Stimulated activated CD4-positive, alpha-beta T cell treated with anti-CD3 and anti-CD28 coated beads, Interleukin-12 subunit alpha, Interleukin-12 subunit beta, amount 100 ng/mL, for 4 hours (primary cell): ENCODE measurements around the gene SLC35G6.

Experiments
- DNase-seq: peaks from one replicate; pipeline ENCODE4 v3.0.0-alpha.2; 2020

Gene SLC35G6

GRCh38 chr17:7508145-7508544 lies 26.9 kb downstream of the SLC35G6 start:
- DNase-seq: no peak

GRCh38 chr17:7508846-7509245 lies 27.6 kb downstream of the SLC35G6 start:
- no peak for DNase-seq

GRCh38 chr17:7509937-7510336 lies 28.7 kb downstream of the SLC35G6 start:
- no peak for DNase-seq

DNA sequence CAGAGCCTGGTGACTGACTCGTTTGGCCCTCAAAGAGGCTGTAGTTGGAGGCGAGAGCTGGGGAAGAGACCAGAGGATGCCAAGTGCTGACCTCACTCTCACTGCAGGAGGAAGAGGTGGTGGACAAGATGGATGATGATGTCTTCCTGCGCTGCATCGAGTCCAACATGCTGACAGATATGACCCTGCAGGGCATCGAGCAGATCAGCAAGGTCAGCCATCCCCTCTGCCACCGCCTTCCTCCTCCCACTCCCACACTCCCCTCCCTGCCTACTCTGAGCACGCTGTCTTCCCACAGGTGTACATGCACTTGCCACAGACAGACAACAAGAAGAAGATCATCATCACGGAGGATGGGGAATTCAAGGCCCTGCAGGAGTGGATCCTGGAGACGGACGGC lies 29.9 kb downstream of the SLC35G6 start:
- no peak for DNase-seq

DNA sequence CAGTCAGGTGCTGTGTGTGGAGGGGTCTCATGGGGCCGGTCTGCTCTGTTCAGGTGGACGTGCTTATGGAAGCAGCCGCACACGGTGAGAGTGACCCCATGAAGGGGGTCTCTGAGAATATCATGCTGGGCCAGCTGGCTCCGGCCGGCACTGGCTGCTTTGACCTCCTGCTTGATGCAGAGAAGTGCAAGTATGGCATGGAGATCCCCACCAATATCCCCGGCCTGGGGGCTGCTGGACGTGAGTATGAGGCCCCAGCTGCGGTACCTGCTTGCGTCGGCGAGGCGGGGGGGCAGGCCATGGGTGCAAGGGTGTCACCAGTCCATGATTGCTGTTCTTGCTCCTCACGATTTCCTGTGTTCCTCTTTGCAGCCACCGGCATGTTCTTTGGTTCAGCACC lies 30.9 kb downstream of the SLC35G6 start:
- no peak for DNase-seq

DNA sequence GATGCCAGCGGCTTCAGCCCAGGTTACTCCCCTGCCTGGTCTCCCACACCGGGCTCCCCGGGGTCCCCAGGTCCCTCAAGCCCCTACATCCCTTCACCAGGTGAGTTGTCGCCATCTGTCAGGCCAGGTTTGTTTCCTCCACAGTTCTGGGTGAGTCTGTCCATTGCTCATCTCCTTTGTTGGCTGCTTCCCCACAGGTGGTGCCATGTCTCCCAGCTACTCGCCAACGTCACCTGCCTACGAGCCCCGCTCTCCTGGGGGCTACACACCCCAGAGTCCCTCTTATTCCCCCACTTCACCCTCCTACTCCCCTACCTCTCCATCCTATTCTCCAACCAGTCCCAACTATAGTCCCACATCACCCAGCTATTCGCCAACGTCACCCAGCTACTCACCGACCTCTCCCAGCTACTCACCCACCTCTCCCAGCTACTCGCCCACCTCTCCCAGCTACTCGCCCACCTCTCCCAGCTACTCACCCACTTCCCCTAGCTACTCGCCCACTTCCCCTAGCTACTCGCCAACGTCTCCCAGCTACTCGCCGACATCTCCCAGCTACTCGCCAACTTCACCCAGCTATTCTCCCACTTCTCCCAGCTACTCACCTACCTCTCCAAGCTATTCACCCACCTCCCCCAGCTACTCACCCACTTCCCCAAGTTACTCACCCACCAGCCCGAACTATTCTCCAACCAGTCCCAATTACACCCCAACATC lies 31.7 kb downstream of the SLC35G6 start:
- DNase-seq: no peak

DNA sequence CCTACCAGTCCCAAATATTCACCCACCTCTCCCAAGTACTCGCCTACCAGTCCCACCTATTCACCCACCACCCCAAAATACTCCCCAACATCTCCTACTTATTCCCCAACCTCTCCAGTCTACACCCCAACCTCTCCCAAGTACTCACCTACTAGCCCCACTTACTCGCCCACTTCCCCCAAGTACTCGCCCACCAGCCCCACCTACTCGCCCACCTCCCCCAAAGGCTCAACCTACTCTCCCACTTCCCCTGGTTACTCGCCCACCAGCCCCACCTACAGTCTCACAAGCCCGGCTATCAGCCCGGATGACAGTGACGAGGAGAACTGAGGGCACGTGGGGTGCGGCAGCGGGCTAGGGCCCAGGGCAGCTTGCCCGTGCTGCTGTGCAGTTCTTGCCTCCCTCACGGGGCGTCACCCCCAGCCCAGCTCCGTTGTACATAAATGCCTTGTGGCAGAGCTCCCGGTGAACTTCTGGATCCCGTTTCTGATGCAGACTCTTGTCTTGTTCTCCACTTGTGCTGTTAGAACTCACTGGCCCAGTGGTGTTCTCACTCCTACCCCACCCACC lies 32.7 kb downstream of the SLC35G6 start:
- DNase-seq: no peak

GRCh38 chr17:7515911-7516610 lies 34.8 kb downstream of the SLC35G6 start:
- DNase-seq: no peak

DNA sequence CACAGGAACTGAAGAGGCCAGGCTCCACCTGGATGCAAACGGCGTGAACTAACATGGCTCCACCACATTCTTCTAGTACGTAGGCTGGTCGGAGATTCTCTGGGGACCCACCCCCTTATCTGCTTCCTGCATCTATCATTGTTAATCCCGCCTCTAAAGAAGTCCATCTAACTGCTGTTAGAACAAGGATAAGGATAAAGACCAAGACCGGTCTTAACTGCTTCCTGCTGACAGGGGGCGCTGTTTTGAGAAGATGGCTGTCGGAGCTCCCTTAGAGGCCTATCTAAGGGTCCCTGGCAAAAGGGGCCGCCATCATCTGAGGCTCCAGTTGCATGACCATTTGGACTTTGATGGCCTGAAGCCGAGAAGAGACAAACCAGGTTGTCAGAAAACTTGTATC lies 41.8 kb downstream of the SLC35G6 start:
- DNase-seq: peak; percentile 38

- no peak for DNase-seq
These were observed 47.6 kb downstream of the SLC35G6 start for GRCh38 chr17:7528842-7529241.

GRCh38 chr17:7530023-7530900 lies 49.0 kb downstream of the SLC35G6 start:
- DNase-seq: no peak
